T-helper 1 cell (primary cell): ENCODE data around the gene TP53TG5.

ENCODE experiments used
- DNase-seq, 5 donors: peaks; one replicate each; pipeline ENCODE4 v3.0.0-alpha.2; 2012 to 2020

Gene TP53TG5

DNA sequence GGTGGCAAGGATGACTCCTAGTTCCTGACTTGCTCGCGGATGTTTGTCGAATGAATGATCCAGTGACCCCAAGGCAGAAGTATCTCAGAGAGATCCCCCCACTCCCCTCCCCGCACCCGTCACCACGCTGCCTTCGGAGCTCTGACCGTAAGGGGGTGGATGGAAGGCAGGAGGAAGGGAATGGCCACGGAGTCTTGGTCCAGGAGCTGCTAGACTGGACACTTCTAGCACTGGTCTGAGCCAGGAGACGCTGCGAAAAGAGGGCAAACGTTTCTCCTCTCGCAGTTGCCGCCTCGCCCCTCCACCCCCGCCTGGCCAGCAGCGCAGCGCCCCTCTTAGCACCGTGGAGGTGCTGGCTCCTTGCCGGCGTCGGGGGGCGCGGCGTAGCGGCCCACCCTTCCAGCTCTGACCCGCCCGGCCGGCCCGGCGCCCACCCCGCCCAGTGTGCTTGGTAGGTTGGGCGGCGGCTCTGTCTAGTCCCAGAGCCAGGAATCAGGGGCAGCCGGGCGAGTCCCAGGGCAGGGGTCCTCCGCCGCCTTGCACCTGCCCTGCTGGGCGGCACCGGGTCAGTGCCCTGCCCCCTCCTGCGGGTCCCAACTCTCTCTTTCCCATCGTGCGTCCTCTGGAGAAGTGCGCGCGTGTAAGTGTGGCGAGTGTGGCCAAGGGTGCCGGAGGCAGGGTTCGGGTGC, 27.6 kb upstream of the TP53TG5 start:
- no peak for DNase-seq

DNA sequence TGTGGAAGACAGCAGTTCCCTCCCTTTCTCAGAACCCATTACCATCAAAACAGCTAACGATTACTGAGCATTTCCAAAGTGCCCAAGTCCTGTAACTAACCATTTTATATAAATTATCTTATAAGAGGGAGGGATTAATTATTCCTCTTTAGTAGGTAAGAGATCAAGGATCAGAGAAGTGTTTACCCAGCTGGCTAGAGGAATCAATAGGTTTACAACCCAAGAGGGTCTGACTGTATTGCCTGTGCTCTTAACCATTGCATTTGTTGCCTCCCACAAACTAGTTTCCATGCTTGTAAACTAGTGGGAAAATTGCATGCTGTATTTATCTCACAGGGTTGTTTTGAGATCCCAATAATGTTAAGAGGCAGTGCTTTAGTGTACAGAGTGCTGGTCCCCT, 26.3 kb upstream of the TP53TG5 start:
- no peak for DNase-seq

DNA sequence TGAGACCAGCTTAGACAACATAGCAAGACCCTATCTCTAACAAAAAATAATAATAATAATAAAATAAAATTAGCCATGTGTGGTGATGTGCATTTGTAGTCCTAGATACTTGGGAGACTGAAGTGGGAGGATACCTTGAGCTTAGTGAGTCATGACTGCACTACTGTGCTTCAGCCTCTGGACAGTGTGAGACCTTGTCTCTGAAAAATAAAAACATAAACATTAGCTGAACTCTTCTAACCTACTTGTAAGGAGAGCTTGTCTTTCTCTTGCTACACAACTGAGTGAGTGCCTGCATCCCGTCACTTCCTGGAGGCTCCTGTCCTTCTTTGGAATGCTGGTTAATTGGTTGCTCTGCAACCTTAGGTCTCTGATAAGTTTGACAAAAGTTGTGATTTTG, 24.8 kb upstream of the TP53TG5 start:
- DNase-seq: no peak

DNA sequence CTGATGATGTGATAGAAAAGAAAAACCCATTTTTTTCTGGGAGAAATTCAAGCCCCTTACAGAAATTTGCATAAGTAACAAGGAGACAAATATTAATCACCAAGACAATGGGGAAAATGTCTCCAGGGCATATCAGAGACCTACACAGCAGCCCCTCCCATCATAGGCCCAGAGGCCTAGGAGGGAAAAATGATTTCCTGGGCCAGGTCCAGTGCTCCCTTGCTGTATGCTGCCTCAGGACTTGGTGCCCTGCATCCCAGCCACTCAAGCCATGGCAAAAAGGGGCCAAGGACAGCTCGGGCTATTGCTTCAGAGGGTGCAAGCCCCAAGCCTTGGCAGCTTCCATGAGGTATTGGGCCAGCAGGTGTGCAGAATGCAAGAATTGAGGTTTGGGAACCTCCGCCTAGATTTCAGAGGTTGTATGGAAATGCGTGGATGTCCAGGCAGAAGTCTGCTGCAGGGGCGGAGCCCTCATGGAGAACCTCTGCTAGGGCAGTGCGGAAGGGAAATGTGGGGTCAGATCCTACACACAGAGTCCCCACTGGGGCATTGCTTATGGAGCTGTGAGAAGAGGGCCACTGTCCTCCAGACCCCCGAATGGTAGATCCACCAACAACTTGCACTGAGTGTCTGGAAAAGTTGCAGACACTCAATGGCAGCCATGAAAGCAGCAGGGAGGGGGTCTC, 22.4 kb upstream of the TP53TG5 start:
- DNase-seq: no peak

DNA sequence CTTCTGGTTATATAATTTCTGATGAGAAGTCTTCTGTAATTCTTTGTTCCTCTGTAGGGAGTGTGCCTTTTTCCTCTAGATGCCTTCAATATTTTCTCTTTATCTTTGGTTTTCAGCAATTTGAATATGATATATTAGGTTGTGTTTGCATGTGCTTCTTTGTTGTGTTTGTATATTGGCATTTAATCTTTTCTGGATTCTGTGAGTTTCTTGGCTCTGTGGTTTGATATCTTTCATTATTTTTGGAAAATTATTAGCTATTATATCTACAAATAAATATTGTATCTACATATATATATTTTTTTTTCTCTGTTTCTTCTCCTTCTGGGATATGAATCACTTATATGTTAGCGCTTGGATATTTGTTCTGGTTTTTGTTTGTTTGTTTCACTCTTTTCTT, 20.9 kb upstream of the TP53TG5 start:
- no peak for DNase-seq

DNA sequence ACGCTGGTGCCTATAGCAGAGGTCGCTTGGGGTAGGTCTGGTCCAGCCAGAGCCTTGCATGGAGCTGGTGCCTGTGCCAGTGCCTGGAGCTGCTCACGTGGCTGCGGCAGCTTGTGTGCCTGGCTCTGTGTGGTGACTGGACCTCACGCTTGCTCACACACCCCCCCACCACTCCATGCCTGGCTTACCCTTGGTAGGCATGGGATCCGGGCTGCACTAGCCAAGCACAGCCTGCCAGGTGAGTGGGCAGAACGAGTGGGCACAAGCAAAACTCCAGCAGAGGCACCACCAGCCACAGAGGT, 16.9 kb upstream of the TP53TG5 start:
- DNase-seq: no peak

DNA sequence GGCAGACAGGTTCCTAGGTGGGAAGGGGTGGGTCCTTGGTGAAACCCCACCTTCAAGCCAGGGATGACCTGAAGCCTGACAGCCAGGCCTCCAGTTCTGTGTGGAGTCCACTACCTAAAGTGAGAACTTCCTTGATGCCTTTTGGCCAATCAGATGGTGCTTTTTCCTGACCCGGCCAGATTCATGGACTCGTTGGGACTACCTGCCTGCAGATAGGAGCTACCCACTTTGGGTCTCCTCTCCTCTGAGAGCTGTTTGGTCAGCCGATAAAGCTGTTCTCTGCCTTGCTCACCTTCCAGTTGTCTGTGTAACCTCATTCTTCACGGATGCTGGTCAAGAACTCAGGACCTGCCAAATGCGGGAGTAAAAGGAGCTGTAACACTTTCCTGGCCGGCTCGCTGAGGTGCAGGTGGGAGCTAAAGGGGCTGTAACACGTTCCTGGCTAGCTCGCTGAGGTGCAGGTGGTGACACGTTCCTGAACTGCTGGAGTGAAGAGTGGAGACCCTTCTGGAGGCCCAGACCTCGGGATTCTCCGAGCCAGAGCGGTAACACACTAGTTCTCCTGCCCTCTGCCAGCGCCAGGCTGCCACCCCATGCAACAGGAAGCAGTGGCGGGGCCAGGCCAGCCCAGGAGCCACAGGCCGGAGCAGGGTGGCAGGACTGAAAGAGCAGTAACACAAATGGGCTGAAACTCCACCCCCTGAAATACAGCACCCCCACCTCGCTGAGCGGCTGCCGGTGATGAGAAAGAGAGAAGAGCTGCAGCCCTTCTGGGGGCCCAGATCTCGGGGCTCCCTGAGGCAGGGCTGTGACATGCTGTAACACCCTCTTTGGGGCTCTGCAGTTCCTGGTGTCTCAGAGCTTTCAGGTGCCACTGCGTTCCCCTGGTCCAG, 16.3 kb upstream of the TP53TG5 start:
- DNase-seq: no peak

DNA sequence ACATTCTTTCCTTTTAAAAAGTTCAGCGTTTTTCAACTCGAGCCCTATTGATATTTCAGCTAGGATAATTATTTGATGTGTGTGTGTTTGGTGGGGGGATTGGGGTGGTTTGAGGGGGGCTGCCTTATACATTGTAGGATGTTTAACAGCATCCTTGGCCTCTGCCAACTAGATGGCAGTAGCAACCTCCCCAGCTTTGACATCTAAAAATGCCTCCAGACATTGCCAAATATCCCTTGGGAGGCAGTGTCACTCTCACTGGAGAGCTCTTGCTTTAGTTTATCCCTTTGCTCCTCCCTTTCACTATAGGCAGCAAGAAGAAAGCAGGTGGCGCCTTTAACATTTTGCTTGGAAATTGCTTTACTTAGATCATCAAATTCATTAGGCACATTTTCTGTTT, 14.6 kb upstream of the TP53TG5 start:
- DNase-seq: no peak

DNA sequence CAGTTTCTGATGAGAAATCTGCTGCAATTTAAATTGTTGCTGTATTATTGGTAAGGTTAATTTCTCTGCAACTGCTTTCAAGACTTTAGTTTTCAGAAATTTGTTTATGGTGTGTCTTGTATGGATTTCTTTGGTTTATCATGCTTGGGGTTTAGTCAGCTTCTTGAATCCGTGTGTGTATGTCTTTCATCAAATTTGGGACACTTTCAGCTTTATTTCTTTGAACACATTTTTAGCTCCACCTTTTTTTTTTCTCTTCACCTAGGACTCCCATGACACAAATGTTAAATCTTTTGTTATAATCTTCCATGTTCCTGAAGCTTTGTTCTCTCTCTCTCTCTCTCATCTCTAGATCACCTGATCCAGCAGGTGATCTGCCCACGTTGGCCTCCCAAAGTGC, 13.4 kb upstream of the TP53TG5 start:
- no peak for DNase-seq

DNA sequence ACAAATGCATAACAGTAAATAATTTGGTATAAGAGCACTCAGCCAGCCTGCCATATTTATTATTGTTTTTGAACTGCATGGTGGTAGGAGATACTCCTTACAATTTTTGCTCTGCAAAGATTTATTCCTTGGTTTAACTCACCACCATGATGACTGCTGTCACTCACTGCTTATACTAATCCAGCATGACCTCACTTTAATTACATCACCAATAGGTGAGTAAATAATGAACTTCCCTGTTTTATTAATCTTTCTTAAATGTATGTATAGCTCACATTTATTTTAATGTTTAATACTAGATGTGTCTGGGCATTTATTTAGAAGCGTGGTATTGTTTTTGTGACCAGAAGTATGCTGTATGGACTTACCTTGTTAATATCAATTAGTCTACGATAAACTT, 12.8 kb upstream of the TP53TG5 start:
- no peak for DNase-seq

DNA sequence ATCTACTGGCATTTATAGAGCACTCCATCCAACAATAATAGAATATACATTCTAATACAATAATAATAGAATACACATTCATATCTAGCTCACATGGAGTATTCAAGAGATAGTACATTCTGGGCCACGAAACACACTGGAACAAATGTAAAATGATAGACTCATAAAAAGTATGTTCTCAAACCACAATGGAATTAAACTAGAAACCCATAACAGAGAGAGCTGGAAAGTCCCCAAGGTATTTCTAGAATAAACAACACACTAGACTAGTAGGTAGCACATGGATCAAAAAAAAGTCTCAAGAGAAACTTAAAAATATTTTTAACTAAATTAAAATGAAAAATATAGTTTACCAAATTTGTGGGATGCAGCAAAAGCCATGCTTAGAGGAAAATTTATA, 9.1 kb upstream of the TP53TG5 start:
- no peak for DNase-seq

DNA sequence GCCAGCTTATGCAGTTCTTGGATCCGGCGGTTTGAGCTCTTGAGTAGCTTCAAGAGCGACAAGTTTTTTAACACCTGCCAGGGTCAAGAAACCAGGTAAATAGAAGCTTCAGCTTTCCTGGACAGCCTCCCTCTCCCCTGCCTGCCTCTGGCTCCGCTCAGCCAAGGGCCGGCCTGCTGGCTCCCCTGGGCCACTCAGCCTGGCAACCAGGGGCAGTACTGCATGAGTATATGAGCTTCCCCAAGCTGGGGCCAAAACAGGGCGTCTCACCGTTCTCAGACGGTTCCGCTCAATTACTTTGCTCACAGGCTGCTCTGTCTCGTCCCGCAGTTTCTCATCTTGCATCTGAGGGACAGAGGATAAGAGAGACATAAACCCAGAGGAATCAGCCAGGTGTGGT, 856 bp downstream of the TP53TG5 start:
- no peak for DNase-seq

DNA sequence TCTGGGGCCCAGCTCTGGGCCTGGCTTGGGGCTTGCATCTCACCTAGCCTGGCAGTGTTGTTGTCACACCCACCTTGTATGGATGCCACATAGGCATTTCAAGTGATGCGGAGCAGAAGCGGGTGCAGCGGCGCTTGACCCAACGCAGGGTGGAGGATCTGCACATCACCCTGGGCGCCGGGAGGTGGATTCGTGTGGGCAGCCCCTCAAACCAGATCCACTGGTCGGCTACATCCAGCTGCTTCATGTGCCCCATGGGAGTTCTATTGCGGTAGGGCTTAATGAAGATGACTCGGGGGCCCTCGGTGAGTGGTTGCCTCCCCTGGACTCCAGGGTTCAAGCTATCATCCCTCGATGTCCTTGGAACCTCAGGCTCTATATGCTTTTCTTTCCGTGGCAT, 3.2 kb downstream of the TP53TG5 start:
- no peak for DNase-seq

DNA sequence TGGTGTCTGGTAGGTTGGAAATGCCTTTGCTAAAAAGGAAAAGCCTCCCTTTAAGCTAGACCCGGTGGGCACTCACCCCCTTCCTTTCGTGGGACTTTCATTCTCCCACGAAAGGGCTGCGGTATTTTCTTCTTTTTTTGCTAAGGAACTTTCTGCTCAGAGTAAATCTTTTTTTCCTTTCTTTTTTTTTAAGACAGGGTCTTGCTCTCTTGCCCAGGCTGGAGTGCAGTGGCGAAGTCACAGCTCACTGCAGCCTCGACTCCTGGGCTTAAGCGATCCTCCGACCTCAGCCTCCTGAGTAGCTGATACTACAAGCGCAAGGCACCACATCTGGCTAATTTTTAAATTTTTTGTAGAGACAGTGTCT, 4.0 kb downstream of the TP53TG5 start:
- DNase-seq: no peak

DNA sequence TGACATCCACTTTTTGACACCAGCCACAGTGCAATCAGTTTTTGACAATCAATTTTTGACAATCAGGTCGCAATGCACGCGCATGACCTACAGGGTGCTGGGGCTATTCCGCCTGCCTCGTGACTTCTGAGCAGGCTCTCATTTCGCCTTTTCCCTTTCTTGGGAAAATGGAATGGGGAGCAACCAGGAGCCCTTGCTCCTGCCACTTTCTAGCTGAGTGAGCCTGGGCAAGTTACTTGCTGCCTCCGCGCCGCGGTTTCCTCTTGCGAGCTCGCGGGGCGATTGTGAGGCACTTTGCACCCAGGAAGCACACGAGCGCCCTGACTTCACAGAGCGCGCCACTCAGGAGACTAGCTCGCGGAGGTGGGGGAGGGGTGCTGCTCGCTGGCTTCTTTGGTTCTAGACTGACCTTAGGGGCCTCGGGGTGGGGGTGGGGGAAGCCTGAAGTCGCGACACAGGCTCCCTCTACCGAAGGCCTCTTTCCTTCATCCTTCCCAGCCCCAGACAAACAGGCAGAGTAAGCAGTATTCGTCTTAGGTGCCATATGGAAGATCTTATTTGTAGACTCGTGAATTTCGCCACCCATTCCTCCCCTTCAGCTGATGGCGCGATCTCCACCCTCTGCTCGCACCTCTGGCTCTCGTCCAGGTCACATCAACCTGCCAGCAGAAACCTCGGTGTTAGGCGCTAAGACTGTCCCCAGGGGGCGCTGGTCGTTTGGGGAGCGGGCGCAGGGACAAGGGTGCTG, 4.6 kb downstream of the TP53TG5 start:
- peak; percentile 74 to 87 (median 84) for DNase-seq

DNA sequence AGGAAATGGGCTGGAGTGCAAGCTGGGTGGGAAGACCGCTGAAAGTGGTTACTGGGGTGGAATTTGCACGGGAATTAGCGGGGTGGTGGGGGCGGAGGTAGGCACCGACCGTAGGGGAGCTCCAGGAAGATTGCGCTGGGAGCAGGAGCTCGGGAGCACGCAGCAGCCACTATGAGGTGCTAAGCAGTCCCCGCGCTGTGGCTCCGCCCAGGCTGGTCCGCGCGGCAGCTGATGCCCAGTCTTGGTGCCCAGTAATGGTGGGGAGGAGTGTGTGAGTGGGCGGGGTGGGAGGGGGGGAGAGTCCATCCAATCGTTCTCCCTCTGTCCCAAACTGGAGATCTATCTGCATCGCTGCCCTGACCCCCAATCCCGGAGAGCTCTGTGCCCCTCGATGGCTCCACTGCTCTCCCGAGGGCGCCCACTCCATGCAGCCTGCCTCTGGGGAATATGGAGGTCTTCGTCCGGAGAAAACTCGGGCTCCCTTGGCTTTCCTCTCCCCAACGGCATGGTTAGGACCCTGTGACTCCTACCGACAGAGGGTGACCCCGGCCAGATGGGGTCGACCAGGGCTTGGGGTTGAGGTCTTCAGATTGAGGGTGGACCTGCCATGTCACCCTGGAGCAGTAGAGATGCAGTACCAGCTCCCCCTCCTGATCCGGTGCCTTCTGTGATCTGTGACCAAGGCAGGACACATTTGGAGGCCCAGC, 5.3 kb downstream of the TP53TG5 start:
- no peak for DNase-seq

DNA sequence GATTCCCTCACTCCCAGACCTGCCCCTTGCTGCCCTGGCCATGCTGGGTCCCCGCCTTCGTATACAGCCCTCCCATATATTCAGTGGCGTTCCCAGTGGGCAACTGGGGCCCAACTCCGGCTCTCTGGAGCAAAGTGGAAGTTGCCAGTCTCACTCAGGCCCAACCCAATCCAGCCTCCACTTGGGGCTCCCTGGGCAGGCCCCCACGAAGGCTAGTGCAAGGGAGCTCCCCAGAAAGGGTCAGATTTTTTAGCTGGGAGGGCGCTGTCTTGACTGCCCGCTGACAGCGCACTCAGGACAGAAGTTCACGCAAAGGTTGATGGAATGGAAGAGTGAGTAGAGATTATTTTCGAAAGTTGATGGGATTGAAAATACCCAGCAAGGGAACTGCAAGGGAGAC, 5.9 kb downstream of the TP53TG5 start:
- no peak for DNase-seq

DNA sequence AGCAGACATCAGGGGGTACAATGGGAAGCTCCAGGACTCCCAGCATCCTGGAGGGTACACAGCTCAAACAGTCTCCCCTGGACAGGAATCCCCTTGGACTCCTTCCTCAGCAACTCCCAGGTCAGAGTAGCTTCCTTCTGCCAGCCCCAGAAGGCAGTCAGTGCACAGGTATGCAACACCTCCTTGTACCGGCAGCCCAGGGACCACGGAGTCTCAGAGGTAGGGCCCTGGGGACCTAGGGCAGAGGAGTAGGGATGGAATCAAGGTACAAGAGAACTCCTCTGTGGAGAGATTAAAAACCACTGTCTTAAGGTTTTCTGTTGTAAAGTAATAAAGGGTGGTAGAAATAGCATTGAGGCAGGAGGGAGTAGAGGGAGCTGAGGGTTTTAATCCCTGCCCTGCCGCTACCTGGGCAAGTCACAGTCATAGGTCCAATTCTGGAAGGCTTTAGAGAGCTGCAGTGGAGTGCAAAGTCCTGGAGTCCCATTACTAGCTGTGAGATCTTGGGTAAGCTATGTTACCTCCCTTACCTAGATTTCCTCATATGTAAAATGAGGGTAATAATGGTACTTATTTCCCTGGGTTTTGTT, 7.5 kb downstream of the TP53TG5 start:
- DNase-seq: no peak

DNA sequence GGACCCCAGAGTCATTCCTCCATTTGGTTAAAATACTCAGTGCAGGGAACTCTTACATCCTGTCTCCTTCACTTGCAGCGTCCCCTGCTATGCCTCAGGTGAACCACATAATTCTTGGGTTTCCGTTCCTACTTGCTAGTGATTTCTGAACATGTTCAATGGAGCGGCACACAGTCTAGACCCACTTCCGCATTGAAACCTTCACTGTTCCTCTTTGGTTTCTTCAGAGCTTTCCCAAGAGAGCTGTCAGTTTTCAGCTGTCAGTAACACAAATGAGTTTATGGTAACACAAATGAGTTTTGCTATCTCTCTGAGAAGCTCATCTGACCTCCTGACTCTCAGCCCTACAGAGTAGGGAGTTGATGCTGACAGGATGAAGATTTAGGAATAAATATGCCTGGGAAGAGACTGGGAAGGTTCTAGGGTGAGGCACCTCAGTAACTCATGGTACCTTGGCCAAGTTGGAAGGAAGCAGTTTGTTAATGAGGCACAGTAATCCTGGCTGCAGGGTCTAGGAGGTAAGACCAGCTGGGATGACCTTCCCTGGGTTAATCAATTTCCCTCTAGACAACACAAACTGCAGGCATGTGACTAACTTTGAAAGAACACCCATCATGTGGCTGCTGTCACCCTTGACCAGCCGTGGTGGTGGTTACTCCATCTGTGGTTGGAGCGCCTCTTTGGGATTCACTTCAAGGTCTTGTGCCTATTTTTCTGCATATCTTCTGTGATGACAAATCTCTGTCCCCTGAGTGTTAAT, 9.7 kb downstream of the TP53TG5 start:
- DNase-seq: peak in 3 of 5 donors; percentile 14 to 70 (median 32)

DNA sequence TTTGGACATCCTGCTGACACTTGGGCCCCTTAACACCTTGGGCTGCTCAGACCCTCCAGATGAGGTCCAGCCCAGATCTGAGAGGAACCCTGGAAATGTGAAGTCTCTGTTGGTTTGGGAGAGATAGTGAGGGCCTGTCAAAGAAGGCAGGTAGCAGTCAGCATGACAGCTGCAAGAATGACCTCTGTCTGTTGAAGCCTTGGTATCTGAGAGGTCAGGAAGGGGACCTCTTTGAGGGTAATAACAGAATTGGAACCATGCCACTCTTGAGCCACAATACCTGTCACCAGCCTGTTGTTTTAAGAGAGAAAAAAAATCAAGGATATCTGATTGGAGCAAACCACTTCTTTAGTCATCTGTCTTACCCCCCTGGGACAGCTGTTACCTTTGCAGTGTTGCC, 11.0 kb downstream of the TP53TG5 start:
- DNase-seq: no peak

DNA sequence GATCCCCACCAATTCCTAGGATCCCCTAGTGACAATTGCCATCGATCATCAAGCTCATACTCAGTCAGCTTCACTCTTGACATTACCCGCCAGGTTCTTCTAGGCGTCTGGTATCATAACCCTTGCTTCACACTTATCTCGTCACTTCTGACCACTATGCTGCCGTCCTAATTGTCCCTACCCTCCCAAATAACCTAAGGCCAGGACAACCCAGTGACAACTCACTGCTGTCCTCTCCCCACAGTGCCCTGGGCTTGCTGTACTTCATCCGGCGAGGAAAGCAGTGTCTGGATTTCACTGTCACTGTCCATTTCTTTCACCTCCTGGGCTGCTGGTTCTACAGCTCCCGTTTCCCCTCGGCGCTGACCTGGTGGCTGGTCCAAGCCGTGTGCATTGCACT, 11.5 kb downstream of the TP53TG5 start:
- no peak for DNase-seq

DNA sequence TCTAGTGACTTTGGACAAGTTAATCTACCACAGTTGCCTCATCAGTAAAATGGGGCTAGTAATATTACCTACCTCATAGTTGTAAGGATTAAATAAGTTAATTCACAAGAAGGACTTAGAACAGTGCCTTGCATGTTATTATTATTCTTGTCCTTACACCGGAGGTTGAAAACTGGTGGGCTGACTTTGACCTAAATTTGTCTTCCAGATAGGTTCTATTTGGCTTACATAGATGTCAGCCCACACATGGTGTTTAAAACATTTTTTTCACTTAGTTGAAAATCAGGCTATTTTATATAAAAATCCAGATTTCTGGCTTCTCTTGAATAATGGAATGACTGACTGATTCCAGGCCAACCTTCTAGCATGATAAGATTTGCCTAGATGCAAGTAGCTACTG, 11.9 kb downstream of the TP53TG5 start:
- DNase-seq: no peak
